T-helper 1 cell treated with Interleukin-12 subunit alpha and Interleukin-12 subunit beta and Interleukin-4 antibody, amounts not matched to agents 30 ng/mL and 1 ng/mL, for 36 hours (primary cell): ENCODE data around the gene SNAP47. TPM values are rescaled to one million over a fixed set of nuclear protein-coding genes. Genes with fewer than 3 reads are reported as not detected.

Source experiments
- intact Hi-C: fragments of 100-400 bp; cut with micrococcal nuclease; formaldehyde crosslinking; loops from one replicate; pipeline ENCODE4 v1.15.1; 2024
- total RNA-seq: library from RNA; stranded (reverse); gene quantifications from 2 replicates; pipeline ENCODE4 v1.2.3, GENCODE V29; 2022

The SNAP47 gene
- total RNA-seq, 1 donor from 2014 or later = 38.4 TPM

DNA sequence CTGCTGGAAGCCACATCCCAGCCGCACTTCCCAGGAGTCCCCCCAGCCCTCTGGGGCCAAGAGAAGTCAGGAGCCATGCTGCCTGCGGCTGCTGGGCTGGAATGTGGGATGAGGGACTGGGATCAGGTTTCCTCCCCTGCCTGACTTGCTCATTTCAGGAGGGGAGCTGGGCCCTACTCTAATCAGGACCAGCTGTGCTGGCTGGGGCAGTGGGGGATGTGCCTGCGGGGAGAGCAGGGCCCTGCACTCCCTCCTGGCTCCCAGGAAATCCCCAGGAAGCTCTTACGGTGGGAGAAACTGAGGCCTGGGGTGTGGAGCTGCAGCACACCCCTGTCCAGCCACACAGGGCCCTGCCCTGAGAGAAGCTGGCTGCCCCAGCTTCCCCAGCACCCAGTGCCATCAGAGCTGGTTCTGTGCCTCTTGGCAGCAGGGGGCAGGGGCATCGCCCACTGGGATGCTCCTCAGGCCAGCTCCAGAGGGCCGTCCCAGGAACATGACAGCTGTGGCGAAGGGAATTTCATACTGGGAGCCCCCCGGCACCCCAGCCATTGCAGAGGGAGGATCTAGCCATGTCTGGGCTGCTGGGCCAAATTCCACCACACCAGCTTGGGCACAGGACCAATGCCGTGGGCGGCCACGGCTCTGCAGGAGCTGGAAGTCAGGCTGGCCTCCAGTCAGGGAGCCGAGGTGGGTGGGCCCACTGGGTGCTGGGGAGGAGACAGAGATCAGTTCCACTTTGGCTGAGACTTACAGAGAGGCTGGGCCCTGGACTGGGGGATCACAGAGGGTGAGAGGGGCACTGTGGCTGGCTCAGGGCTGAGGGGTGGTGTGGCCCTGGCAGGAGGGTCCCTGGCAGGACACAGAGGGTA is 58.9 kb downstream of the SNAP47 start:
- intact Hi-C loops = no loop called here

DNA sequence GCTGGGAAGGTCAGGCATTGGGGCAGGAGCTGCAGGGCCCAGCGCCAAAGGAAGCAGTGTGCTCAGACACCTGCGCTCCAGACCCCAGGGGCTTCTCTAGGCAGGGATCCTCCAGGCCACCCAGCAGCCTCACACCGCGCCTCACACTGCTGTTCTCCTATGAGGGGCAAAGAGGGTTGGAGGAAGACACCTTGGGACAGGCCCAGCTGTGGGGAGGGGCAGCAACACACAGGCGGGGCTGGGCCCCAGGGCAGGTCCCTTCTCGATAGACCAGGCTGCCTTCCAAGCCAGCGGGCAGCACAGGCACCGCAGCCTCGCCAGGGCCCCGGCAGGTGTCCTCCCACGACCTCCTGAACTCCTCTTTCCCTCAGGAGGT is 59.6 kb downstream of the SNAP47 start:
- intact Hi-C loops = no loop called here

DNA sequence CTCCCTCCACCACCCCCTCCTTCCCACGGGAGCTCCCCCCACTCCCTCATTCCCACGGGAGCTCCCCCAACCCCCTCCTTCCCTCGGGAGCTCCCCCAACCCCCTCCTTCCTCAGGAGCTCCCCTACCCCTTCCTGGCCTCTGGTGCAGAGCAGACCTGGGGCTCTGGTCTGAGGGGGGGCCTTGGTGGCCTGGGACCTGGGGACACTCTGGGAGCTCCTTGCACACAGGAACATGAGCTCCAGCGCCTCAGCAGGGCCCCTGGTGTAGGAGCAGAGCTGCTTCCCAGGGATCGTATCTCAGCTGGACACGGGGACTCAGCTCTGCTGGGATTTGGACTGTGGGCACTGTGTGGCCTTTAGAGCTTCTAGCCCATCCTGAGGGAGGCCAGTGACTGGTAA is 60.5 kb downstream of the SNAP47 start:
- intact Hi-C loops = no loop called here

DNA sequence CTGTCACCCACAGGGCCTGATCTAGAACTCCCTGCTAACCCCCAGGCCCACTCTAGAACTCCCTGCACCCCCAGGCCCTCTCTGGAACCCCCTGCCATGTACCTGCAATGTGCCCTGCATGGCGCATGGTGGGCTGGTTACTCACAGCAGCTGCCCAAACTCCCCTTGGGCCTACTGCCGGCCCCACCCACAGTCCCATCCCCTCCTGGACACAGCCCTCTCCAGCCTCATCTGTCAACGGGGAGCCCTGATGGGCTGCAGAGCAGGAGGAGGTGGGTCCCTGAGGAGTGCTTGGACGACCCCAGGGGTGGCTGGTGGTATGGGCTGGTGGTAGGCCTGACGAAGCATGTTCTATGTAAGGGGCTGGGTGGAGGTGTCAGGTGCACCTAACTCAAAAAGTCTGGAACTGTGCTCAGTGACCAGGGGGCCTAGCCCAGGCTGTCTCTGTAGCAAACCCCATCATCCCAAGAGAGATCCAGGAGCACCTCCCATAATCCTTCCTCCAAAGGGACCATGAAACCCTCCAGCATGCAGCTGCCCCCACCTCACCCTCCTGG is 61.2 kb downstream of the SNAP47 start:
- intact Hi-C loops = no loop called here

DNA sequence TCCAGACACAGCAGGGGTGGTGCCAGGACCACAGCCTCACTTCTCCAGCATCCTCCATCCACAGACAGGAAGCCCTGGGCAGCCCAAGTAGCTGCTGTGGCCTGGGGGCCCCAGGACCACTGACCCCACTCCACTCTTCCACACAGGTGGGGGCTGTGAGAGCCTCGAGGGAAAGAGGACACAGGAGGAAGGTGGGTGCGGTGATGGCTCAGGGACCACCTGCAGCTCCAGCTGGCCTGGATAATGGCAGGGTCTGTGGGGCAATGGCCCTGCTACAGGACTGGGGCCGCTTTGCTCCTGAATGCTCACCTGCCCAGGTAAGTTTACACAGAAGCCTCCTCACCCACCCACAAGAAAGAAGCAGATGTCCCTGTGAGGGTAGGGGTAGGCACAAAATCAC is 61.9 kb downstream of the SNAP47 start:
- intact Hi-C loops = no loop called here

DNA sequence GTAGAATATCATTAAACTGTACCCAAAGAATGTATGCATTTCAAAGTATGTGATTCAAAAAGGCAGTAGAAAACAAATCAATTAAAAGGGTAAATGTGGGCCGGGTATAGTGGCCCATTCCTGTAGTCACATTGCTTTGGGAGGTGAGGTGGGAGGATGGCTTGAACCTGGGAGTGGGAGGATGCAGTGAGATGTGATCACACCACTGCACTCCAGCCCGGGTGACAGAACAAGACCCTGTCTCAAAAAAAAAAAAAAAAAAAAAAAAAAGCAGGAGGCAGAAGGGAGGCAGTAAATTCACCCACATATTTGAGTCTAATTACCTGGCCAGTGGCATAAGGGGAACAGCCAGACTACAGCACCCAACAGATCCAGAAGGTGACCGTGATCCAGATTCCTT is 62.4 kb downstream of the SNAP47 start:
- intact Hi-C loops = no loop called here

DNA sequence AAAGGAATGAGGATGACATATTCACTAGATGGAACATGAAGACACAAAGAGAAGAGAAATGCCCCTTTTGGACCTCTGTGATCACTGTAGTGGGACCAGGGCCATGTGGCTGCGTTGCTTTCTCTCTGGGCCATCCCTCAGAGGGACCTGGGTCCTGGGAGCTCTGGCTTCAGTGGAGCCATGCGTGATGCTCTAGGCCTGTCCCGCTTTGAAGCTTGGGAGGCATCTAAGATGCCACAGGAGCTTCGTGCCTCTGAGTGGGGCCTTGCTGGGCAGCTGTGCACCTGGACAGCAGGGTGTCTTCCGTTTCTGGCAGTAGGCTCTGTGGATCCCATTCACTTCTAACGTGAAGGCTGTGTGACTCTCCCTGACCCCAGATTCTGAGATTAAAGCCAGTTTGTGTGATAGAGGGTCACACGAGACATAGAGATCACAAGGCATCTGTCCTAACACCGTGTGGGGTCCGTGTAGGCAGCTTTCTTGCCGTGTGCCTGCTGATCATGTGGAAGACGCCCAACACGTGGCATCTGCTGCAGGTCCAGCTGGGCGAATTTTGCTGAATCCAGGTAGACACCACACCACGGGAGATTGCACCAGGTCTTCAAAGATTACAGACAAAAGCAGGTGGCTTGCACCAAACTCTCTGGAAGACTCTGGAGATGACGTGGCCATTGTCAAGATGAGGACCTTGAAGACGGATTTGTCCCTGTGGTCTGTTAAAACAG is 63.0 kb downstream of the SNAP47 start:
- intact Hi-C loops = no loop called here

DNA sequence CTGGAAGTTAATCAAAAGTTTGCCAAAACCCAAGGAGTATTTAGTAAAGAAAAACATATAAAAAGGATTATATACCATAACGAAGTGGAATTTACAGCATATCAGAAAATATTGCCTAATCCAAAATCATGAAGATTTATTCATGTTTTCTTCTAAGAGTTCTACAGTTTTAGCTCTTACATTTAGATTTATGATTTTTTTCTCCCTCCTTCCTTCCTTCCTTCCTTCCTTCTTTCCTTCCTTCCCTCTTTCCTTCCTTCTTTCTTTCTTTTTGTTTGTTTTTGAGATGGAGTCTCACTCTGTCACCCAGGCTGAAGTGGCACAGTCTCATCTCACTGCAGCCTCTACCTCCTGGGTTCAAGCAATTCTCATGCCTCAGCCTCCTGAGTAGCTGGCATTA is 64.5 kb downstream of the SNAP47 start:
- intact Hi-C loops = no loop called here

DNA sequence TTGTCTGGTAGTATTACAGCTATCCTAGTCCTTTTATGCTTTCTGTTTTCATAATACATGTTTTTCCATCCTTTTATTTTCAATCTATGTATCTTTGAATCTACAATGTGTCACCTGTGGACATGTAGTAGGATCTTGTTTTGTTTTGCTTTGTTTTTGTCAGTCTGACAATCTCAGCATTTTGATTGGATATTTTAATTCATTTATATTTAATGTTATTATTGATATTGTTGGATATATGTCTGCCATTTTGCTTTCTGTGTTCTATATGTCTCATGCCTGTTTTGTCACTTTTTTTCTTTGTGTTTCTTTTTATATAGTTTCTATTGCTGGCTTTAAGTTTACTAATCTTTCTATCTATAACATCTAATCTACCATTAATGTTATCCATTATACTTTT is 68.7 kb downstream of the SNAP47 start:
- intact Hi-C loops = no loop called here

DNA sequence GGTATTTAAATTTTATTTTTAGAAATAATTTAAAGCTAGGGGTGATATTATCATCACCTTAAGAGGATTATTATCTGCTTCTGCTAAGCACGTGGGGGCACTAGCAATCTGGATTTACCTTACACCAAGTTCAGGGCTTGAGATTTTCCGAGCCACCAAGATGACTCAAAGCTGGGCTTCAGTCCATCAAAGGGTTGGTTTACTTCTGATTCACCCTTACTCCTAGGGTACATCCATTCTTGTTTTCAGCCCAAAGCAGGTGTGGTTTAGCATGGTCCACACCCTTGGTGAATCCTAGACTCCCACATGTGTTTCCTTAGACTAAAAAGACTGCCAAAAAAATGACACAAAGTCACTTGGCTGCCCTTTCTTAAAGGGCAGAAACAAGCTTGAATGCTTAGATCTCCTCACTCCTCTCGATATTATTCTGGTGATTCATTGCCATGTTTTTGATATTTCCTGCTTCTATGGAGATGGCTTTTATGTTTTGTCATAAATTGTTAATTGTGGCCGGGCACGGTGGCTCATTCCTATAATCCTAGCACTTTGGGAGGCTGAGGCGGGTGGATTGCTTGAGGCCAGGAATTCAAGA is 70.5 kb downstream of the SNAP47 start:
- intact Hi-C loops = no loop called here

DNA sequence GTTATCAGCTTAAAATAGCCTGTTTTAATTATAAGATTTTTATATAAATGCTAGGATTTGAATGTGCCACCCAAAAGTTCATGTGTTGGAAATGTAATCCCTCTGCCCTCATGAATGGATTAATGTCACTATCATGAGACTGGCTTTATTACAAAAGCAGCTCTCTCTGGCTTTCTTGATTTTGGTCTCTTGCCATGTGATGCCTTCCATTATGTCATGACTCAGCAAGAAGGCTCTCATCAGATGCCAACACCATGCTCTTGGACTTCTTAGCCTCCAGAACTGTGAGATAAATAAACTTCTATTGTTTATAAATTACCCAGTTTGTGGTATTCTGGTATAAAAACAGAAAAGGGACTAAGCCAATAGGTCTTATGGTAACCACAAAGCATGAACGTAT is 73.3 kb downstream of the SNAP47 start:
- intact Hi-C loops = no loop called here

DNA sequence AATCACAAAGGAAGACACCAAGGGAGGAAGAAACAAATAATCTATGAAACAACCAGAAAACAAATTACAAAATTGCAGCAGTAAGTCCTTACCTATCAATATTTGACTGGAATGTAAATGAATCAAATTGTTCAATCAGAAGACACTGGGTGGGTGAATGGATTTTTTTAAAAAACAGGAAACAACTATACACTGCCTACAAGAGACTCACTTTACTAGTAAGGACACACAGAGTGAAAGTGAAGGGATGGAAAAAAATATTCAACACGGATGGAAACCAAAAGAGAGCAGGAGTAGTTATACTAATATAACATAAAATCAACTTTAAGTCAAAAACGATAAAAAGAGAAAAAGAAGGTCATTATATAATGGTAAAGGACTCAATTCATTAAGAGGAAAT is 73.8 kb downstream of the SNAP47 start:
- intact Hi-C loops = no loop called here

DNA sequence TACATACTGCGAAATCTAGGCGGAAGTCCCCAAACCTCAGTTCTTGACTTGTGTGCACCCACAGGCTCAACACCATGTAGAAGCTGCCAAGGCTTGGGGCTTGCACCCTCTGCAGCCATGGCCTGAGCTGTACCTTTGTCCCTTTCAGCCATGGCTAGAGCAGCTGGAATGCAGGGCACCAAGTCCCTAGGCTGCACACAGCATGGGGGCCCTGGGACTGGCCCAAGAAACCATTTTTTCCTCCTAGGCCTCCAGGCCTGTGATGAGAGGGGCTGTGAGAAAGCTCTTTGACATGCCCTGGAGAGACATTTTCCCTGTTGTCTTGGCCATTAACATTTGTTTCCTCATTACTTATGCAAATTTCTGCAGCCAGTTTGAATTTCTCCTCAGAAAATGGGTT is 78.7 kb downstream of the SNAP47 start:
- intact Hi-C loops = no loop called here

DNA sequence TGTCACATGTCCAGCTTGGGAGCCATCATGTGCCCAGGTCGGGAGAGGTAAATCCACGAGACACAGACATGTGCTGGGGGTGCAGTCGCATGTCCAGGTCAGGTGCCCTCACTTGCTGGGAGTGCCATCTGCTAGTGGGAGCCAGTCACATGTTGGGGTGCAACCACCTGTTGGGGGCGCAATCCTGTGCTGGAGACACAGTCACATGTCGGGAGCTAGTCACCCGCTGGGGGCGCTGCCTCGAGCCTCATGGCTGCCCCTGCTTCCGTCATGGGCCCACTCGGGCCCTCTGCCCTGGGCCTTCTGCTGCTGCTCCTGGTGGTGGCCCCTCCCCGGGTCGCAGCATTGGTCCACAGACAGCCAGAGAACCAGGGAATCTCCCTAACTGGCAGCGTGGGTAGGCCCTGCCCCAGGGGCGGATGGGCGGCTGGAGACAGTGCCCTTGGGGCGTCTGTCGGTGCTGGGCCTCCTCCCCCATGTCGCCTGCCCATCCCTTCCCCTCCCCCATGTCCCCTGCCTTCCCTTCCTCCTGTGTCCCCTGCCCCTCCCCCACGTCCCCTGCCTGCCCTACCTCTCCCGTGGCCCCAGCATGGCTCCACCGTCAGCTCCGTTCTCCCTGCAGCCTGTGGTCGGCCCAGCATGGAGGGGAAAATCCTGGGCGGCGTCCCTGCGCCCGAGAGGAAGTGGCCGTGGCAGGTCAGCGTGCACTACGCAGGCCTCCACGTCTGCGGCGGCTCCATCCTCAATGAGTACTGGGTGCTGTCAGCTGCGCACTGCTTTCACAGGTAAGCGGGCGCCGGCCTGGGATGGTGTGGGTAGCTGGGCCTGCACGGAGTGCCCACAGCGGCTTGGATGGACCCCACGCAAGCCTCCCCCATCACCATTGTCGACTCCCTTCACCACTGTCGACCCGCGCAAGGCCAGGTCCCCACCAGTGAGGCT is 80.5 kb downstream of the SNAP47 start, which contains the start of gene PRSS38:
PRSS38 (plus strand) TSS at position 208 of the 942 bp plus-strand sequence; CDS start at position 250, 42 bp downstream.
- intact Hi-C loops = no loop called here

DNA sequence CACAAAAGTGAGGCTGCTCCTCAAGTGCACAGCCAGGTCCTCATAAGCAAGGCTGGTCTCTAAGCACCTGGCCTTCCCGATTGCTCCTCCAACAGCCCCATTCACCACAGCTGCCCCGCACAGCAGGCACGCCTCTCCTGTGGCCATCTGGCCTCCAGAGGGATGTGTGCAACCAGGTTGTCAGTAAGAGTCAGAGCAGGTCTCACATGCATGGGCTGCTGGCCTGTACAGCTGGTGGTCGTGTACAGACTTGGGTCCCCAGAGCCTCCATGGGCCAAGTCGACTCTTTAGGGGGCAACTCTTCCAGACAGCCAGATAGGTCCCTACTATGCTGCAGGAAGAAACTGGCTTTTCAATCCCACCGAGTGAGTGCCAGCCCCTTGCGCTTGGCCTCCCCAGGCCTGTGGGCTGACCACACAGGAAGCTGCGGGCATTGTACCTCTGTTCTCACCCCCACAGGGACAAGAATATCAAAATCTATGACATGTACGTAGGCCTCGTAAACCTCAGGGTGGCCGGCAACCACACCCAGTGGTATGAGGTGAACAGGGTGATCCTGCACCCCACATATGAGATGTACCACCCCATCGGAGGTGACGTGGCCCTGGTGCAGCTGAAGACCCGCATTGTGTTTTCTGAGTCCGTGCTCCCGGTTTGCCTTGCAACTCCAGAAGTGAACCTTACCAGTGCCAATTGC is 81.7 kb downstream of the SNAP47 start:
- intact Hi-C loops = no loop called here

DNA sequence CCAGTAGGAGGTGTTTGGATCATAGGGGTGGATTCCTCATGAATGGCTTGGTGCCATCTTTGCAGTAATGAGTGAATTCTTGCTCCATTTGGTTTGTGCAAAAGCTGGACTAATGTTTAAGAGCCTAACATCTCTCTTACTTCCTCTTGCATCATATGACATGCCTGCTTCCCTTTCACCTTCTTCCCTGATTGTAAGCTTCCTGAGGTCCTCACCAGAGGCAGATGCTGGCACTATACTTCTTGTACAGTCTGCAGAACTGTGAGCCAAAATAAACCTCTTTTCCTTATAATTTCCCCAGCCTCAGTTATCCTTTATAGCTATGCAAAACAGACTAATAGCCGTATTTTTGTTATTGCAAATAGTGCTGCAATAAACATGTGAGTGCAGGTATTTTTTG is 88.3 kb downstream of the SNAP47 start:
- intact Hi-C loops = no loop called here

DNA sequence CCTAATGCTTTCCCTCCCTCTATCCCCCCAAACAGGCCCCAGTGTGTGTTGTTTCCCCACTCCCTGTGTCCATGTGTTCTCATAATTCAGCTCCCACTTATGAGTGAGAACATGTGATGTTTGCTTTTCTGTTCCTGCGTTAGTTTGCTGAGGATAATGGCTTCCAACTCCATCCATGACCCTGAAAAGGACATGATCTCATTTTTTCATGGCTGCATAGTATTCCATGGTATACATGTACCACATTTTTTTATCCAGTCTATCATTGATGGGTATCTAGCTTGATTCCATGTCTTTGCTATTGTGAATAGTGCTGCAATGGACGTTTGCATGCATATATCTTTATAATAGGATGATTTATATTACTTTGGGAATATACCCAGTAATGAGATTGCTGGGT is 89.0 kb downstream of the SNAP47 start:
- intact Hi-C loops = no loop called here

DNA sequence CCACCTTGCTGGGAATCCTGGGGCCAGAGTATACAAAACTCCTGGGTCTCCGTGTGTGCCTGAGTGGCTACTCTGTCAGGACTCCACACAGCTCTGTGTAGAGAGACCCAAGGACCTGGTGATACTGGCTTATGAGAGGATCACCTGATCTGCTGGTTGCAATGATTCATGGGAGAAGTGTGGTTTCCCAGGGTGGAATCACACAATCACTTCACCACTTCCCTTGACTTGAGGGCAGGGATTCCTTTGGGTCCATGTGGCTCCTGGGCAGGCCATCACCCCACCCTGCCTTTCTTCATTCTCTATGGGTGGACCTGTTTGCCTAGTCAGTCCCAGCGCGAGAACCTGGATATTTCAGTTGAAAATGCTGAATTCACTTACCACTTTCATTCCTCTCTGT is 93.6 kb downstream of the SNAP47 start:
- intact Hi-C loops = no loop called here
